Effector memory CD8-positive, alpha-beta T cell (primary cell): ENCODE data around the gene UBE2B.
"Not testable (repeated sequence)": the region's sequence is repeated elsewhere in the genome, so short reads cannot be mapped to it uniquely, and the experiment has no call there.

Experiments used
- ATAC-seq: fragments of 150-1000 bp; cut with Tn5 transposase; replicated peaks from 2 replicates; pipeline ENCODE4 v1.10.0; 2021; ENCODE audit warnings: mild to moderate bottlenecking, moderate library complexity
- DNase-seq, 3 experiments: peaks; one replicate each; pipeline ENCODE4 v3.0.0; 2021
- H3K27ac Mint-ChIP-seq, 2 donors: one replicate each; pipeline ENCODE4 v1.8.0; 2022; ENCODE audit warnings: mild to moderate bottlenecking in 2 of 2, mixed read lengths in 2 of 2, moderate library complexity in 2 of 2
- H3K27me3 Mint-ChIP-seq, 2 donors: one replicate each; pipeline ENCODE4 v1.8.0; 2022; ENCODE audit warnings: mixed read lengths in 2 of 2
- H3K36me3 Mint-ChIP-seq: one replicate; pipeline ENCODE4 v1.8.0; 2022; ENCODE audit warnings: mild to moderate bottlenecking, moderate library complexity, mixed read lengths; ENCODE audit not compliant: insufficient read depth
- H3K4me1 Mint-ChIP-seq, 2 donors: one replicate each; pipeline ENCODE4 v1.8.0; 2022; ENCODE audit warnings: low read depth in 2 of 2, mixed read lengths in 2 of 2
- H3K4me3 Mint-ChIP-seq, 2 donors: one replicate each; pipeline ENCODE4 v1.8.0; 2022; ENCODE audit warnings: mild to moderate bottlenecking in 2 of 2, mixed read lengths in 2 of 2, moderate library complexity in 2 of 2
- H3K9me3 Mint-ChIP-seq, 2 donors: one replicate each; pipeline ENCODE4 v1.8.0; 2022; ENCODE audit warnings: mixed read lengths in 2 of 2

Gene UBE2B

GRCh38 chr5:134411228-134411545 is 39.8 kb downstream of the UBE2B start:
- Mint-ChIP-seq H3K27me3 (no peaks in the 10 kb centered on the region), H3K4me3 (peak overlapping the region; percentile 96 to 97), H3K9me3 (no peaks in the 10 kb centered on the region), H3K4me1 (peaks cover 14 to 32% of the 10 kb centered on the region in 2 donors), H3K36me3 (peaks cover 8% of the 10 kb centered on the region), H3K27ac (peak overlapping the region; percentile 94 to 98)
- DNase-seq (no peak), ATAC-seq (no peak)

- no peaks in the 10 kb centered on the region for H3K27me3 Mint-ChIP-seq
- H3K36me3 Mint-ChIP-seq, result peaks cover 8% of the 10 kb centered on the region
- peak; percentile 98 for ATAC-seq
Measured at GRCh38 chr5:134411546-134412266, 40.3 kb downstream of the UBE2B start, which contains the start of gene CDKN2AIPNL. Gene CDKN2AIPNL (minus strand): TSS chr5:134411881. CDS start chr5:134411854, 27 bp downstream.

GRCh38 chr5:134413046-134413445 is 41.7 kb downstream of the UBE2B start:
- Mint-ChIP-seq H3K36me3 (no peaks in the 10 kb centered on the region), H3K4me3 (no peak overlapping the region), H3K4me1 (peaks cover 14 to 32% of the 10 kb centered on the region in 2 donors), H3K27ac (peak overlapping the region in 1 of 2 donors; percentile 71), H3K9me3 (no peaks in the 10 kb centered on the region), H3K27me3 (no peaks in the 10 kb centered on the region)
- DNase-seq, result no peak
- no peak for ATAC-seq

More at GRCh38 chr5:134411546-134412266, 40.3 kb downstream of the UBE2B start, which contains the start of gene CDKN2AIPNL:
- peak within 1 kb of the TSS; percentile 96 to 97 for H3K4me3 Mint-ChIP-seq
- H3K27ac Mint-ChIP-seq, result peak within 1 kb of the TSS; percentile 94 to 98
- no peaks in the 10 kb centered on the region for H3K9me3 Mint-ChIP-seq
- peak; percentile 86 to 89 (median 88) for DNase-seq
- H3K4me1 Mint-ChIP-seq, result peaks cover 14 to 32% of the 10 kb centered on the region in 2 donors

DNA sequence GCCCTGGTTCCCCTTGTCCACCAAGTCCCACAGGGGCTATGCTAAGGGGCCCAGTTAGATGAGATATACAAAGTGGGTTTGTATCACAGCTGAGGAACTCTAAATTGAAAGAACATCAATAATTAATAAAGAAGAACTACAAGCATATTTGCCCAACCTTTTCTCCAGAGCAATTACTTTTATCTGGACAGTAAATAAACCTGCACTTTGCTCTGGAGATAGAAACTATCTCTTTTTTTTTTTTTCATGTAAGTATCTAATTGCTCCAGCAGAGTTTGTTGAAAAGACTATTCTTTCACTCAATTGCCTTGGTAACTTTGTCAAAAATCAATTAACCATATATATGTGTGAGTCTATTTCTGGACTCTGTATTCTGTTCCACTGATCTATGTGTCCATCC is 46.3 kb downstream of the UBE2B start:
- Mint-ChIP-seq H3K4me1 (peaks cover 0 to under 1% of the 10 kb centered on the region in 2 donors), H3K9me3 (no peaks in the 10 kb centered on the region), H3K36me3 (no peaks in the 10 kb centered on the region), H3K27me3 (no peaks in the 10 kb centered on the region), H3K27ac (no peak overlapping the region), H3K4me3 (no peak overlapping the region)
- no peak for ATAC-seq
- no peak for DNase-seq

DNA sequence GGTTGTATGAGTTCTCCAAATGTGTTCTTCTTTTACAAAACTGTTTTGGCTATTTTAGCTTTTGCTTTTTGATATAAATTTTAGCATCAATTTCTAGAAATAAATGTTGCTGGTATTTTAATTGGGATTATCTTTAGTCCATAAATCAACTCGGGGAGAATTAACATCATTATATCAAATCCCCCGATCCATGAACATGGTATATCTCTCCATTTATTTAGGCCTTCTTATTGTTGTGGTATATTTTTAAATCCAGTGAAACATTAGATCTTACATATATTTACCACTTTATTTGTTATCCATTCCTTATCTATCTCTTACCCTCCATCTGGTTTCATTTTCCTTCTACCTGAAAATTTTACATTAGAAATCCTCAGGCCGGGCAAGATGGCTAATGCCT is 47.6 kb downstream of the UBE2B start:
- H3K27ac Mint-ChIP-seq, result no peak overlapping the region
- no peaks in the 10 kb centered on the region for H3K4me1 Mint-ChIP-seq
- H3K4me3 Mint-ChIP-seq, result no peak overlapping the region
- no peaks in the 10 kb centered on the region for H3K36me3 Mint-ChIP-seq
- ATAC-seq, result no peak
- H3K27me3 Mint-ChIP-seq, result no peaks in the 10 kb centered on the region
- no peak for DNase-seq
- no peaks in the 10 kb centered on the region for H3K9me3 Mint-ChIP-seq

GRCh38 chr5:134420343-134420742 is 49.0 kb downstream of the UBE2B start:
- DNase-seq (no peak), ATAC-seq (no peak)
- Mint-ChIP-seq H3K36me3 (no peaks in the 10 kb centered on the region), H3K4me1 (no peaks in the 10 kb centered on the region), H3K27me3 (no peaks in the 10 kb centered on the region), H3K4me3 (no peak overlapping the region), H3K27ac (no peak overlapping the region), H3K9me3 (no peaks in the 10 kb centered on the region)

DNA sequence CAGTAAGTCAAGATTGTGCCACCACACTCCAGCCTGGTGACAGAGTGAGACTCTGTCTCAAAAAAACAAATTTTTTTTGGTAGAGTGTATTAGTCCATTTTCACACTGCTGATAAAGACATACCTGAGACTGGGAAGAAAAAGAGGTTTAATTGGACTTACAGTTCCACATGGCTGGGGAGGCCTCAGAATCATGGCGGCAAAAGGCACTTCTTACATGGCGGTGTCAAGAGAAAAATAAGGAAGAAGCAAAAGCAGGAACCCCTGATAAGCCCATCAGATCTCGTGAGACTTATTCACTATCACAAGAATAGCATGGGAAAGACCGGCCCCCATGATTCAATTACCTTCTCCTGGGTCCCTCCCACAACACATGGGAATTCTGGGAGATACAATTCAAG is 49.7 kb downstream of the UBE2B start:
- H3K27me3 Mint-ChIP-seq, H3K9me3 Mint-ChIP-seq, ATAC-seq, H3K4me1 Mint-ChIP-seq, H3K4me3 Mint-ChIP-seq, DNase-seq, H3K27ac Mint-ChIP-seq, H3K36me3 Mint-ChIP-seq: not testable (repeated sequence)

DNA sequence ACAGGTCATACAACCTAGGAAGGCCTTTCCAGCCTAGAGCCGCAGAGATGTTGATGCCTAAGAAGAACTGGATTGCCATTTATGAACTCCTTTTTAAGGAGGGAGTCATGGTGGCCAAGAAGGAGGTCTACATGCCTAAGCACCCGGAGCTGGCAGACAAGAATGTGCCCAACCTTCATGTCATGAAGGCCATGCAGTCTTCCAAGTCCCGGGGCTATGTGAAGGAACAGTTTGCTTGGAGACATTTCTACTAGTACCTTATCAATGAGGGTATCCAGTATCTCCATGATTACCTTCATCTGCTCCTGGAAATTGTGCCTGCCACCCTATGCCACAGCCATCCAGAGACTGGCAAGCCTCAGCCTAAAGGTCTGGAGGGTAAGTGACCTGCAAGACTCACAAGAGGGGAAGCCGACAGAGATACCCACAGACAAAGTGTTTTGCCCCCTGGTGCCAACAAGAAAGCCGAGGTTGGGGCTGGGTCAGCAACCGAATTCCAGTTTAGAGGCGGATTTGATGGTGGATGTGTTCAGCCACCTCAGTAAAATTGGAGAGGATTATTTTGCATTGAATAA is 51.5 kb downstream of the UBE2B start:
- no peaks in the 10 kb centered on the region for H3K9me3 Mint-ChIP-seq
- H3K4me1 Mint-ChIP-seq, result no peaks in the 10 kb centered on the region
- H3K27ac Mint-ChIP-seq, result no peak overlapping the region
- DNase-seq, result no peak
- H3K4me3 Mint-ChIP-seq, result no peak overlapping the region
- H3K36me3 Mint-ChIP-seq, result no peaks in the 10 kb centered on the region
- no peaks in the 10 kb centered on the region for H3K27me3 Mint-ChIP-seq
- no peak for ATAC-seq

DNA sequence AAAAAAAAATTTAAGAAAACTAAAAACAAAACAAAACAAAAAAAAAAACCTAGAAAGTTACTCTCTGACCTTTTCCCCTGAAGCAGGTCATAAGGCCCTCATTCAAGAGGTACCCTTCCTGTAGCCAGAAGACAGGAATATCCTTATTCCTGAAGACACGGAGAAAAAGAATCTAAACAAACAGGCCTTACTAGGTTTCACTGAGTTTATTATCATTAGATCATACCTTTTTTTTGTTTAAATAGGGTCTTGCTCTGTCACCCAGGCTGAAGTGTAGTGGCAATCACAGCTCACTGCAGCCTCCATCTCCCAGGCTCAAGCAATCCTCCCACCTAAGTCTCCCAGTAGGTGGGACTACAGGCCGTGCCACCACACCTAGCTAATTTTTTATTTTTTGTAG is 52.0 kb downstream of the UBE2B start:
- no peak for ATAC-seq
- Mint-ChIP-seq H3K27me3 (no peaks in the 10 kb centered on the region), H3K36me3 (no peaks in the 10 kb centered on the region), H3K4me3 (no peak overlapping the region), H3K9me3 (no peaks in the 10 kb centered on the region), H3K27ac (no peak overlapping the region), H3K4me1 (no peaks in the 10 kb centered on the region)
- DNase-seq, result no peak

DNA sequence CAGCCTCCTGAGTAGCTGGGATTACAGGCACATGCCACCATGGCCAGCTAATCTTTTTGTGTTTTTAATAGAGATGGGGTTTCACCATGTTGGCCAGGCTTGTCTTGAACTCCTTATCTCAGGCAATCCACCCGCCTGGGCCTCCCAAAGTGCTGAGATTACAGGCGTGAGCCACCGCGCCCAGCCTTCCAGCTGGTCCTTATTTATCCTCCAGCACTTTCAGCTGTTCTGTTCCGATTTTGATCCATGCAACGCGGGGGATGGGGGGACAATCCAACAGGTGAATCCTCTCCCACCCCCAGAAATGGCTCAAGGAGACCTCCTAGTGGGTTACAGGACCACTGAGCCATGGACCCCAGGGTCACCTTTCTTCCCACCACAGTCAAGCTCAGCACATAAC is 55.0 kb downstream of the UBE2B start:
- H3K9me3 Mint-ChIP-seq, result no peaks in the 10 kb centered on the region
- no peaks in the 10 kb centered on the region for H3K27me3 Mint-ChIP-seq
- H3K4me1 Mint-ChIP-seq, result no peaks in the 10 kb centered on the region
- no peak for DNase-seq
- H3K36me3 Mint-ChIP-seq, result no peaks in the 10 kb centered on the region
- H3K27ac Mint-ChIP-seq, result no peak overlapping the region
- H3K4me3 Mint-ChIP-seq, result no peak overlapping the region
- no peak for ATAC-seq

DNA sequence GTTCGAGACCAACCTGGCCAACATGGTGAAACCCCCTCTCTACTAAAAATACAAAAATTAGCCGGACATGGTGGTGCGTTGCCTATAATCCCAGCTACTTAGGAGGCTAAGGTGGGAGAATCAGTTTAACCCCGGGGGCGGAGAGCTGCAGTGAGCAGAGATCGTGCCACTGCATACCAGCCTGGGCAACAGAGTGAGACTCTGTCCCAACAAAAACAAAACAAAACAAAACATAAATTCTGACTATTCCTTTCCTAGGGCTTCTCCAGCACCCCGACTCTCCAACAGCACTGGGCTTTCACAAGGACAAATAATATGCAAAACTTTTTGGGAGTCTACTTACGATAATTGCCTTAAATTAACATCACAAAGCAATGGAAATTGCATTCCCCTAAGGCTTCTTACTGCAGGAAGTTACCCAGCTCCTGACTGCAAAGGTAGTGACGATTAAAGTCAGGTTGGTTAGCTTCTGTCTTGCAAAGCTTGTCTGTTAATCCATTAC is 56.2 kb downstream of the UBE2B start:
- Mint-ChIP-seq H3K27ac (no peak overlapping the region), H3K27me3 (peaks cover 0 to 3% of the 10 kb centered on the region in 2 donors), H3K4me1 (no peaks in the 10 kb centered on the region), H3K4me3 (no peak overlapping the region), H3K36me3 (no peaks in the 10 kb centered on the region), H3K9me3 (no peaks in the 10 kb centered on the region)
- no peak for ATAC-seq
- DNase-seq, result no peak

DNA sequence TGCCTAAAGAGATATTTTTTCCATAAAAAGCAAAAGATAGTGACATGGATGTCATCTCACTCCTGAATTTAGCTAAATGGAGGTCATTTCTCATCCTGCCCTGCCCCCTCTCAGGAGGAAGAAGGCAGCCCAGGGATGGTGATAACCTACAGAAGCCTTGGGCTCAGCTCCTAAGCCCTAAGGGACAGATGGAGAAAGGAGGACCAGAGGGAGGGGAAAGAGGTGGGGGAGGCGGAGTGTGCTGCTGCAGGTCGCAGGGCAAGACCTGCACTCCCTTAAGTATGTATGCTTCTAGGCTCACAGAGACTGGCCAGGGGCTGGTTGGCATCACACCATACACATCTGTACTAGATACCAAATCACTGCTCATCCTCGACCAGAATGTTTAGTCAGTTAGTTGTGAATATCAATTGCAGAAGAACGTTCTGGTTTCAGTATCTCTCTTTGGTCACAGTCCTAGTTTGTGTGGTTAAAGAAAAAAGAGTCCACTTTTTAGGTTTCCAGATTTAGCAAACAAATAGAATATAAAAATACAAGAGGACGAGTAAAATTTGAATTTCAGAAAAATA is 58.7 kb downstream of the UBE2B start:
- H3K4me1 Mint-ChIP-seq, result no peaks in the 10 kb centered on the region
- H3K9me3 Mint-ChIP-seq, result no peaks in the 10 kb centered on the region
- no peak overlapping the region for H3K4me3 Mint-ChIP-seq
- ATAC-seq (no peak), DNase-seq (no peak)
- H3K36me3 Mint-ChIP-seq, result no peaks in the 10 kb centered on the region
- H3K27me3 Mint-ChIP-seq, result peaks cover 0 to 19% of the 10 kb centered on the region in 2 donors
- H3K27ac Mint-ChIP-seq, result no peak overlapping the region

DNA sequence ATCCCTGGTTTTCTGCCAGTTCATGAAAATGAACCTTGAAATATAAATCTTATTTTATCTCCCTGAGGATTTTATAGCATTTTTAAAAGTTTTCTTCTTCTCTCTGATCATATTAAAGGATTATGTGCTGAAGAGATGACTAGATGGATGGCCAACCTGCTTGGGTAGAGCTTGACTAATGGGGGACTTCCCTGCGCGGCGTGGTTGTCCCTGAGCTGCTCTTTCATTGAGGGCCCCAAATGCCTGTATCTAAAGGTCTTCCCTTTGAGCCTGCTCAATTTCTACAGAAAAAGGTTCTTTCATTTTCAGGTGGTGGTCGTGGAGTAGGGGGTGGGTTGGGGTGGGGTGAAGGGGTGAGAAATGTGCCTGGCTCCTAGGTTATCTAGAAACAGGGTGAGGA is 60.8 kb downstream of the UBE2B start:
- Mint-ChIP-seq H3K27ac (no peak overlapping the region), H3K4me3 (no peak overlapping the region), H3K36me3 (peaks cover 3% of the 10 kb centered on the region), H3K4me1 (peaks cover 0 to 10% of the 10 kb centered on the region in 2 donors), H3K9me3 (no peaks in the 10 kb centered on the region), H3K27me3 (peaks cover 0 to 19% of the 10 kb centered on the region in 2 donors)
- ATAC-seq (no peak), DNase-seq (no peak)
